Left lung (tissue), 14 donors: ENCODE measurements around the gene ANKMY1. TPM values are rescaled to one million over a fixed set of nuclear protein-coding genes. Genes with fewer than 3 reads are reported as not detected.

Experiments
- ATAC-seq: fragments of 200-7000 bp; cut with Tn5 transposase; one replicate; pipeline ENCODE4 v1.9.1; 2020; ENCODE audit warnings: moderate library complexity
- DNase-seq, 4 donors: peaks; one replicate each; pipeline ENCODE4 v3.0.0-alpha.2; 2013 to 2020
- H3K27ac ChIP-seq, 2 donors: fragments of 200-600 bp; sonication (generic) in 1 of 2; one replicate each; pipeline versions ENCODE4 v1.5.0 to v1.8.0; 2020 to 2021
- H3K27me3 ChIP-seq, 2 donors: fragments of 200-600 bp; sonication (generic) in 1 of 2; one replicate each; pipeline versions ENCODE4 v1.5.0 to v1.8.0; 2020 to 2021
- H3K36me3 ChIP-seq, 2 donors: fragments of 200-600 bp; sonication (generic) in 1 of 2; one replicate each; pipeline versions ENCODE4 v1.5.0 to v1.8.0; 2020 to 2021
- H3K4me1 ChIP-seq, 2 donors: fragments of 200-600 bp; one replicate each; pipeline ENCODE4 v1.8.0; 2021
- H3K4me3 ChIP-seq, 2 donors: fragments of 200-600 bp; sonication (generic) in 1 of 2; one replicate each; pipeline versions ENCODE4 v1.5.0 to v1.8.0; 2020 to 2021; ENCODE audit warnings: mild to moderate bottlenecking in 1 of 2
- H3K9me3 ChIP-seq, 2 donors: fragments of 200-600 bp; sonication (generic) in 1 of 2; one replicate each; pipeline versions ENCODE4 v1.5.0 to v1.8.0; 2020 to 2021
- intact Hi-C, 2 donors: fragments of 100-400 bp; cut with DNase I; formaldehyde crosslinking; loops; one replicate each; pipeline versions ENCODE4 v1.11.2 to v1.14.2; 2022
- long read RNA-seq, 12 donors: library from polyadenylated mRNA in 2 of 12; unstranded in 2 of 12; transcript quantifications; one replicate each; pipeline ENCODE4 v2.0.0 and lab custom pipeline, GENCODE V29; 2019 to 2026
- polyA plus RNA-seq, 6 donors: library from polyadenylated mRNA; unstranded; fragments of 120-200 nt; gene quantifications; one replicate each; pipeline ENCODE4 v1.2.1, GENCODE V29; 2013; ENCODE audit not compliant: insufficient read length in 6 of 6
- total RNA-seq, 2 donors: library from RNA; stranded (reverse); fragmentation: NEBNext Ultra II Directional; extraction: Animal tissue kit (Norgen Biotek cat#: 25700); gene quantifications; one replicate each; pipeline ENCODE4 v1.2.1, GENCODE V29; 2021
- TF ChIP-seq, protein P1 (sequence below), 2 donors: fragments of 200-600 bp; sonication (generic) in 1 of 2; IDR thresholded peaks; one replicate each; pipeline versions ENCODE4 v1.5.0 to v1.8.0; 2021; ENCODE audit warnings: antibody characterized with exemption in 2 of 2
- donor health status: DM: no; HTN: yes; CAD: no.
- donor health status: DM: no; HTN: no; CAD: no.

The ANKMY1 gene
- total RNA-seq, result 10 to 100 TPM; 11.8 to 20.1 TPM
- 10 to 100 TPM; 11.8 to 17.4 (median 15.1) TPM for polyA plus RNA-seq
- long read RNA-seq, donor 1, full-length matches to known transcripts, result 3 of 17 reads
- long read RNA-seq, donor 1, partial matches to known transcripts, result 6 of 17 reads
- long read RNA-seq, donor 1, other reads (novel, unspliced or antisense), result 8 of 17 reads
- long read RNA-seq, donor 2, partial matches to known transcripts, result 13 of 27 reads
- long read RNA-seq, donor 2, other reads (novel, unspliced or antisense), result 13 of 27 reads
- long read RNA-seq, donor 3, partial matches to known transcripts, result 12 of 14 reads
- long read RNA-seq, donor 3, other reads (novel, unspliced or antisense), result 0 of 14 reads
- long read RNA-seq, donor 4, partial matches to known transcripts, result 1 of 2 reads
- long read RNA-seq, donor 4, other reads (novel, unspliced or antisense), result 1 of 2 reads
- long read RNA-seq, donor 5, full-length matches to known transcripts, result 3 of 3 reads
- long read RNA-seq, donor 5, partial matches to known transcripts, result 0 of 3 reads
- long read RNA-seq, donor 5, other reads (novel, unspliced or antisense), result 0 of 3 reads
- long read RNA-seq, donor 6, result 0 reads
- long read RNA-seq, donor 7, full-length matches to known transcripts, result 1 of 1 reads
- long read RNA-seq, donor 7, partial matches to known transcripts, result 0 of 1 reads
- long read RNA-seq, donor 7, other reads (novel, unspliced or antisense), result 0 of 1 reads
- long read RNA-seq, donor 8, full-length matches to known transcripts, result 3 of 86 reads
- long read RNA-seq, donor 8, partial matches to known transcripts, result 77 of 86 reads
- long read RNA-seq, donor 8, other reads (novel, unspliced or antisense), result 6 of 86 reads
- long read RNA-seq, donor 9, result 0 reads
- long read RNA-seq, donor 10, partial matches to known transcripts, result 0 of 4 reads
- long read RNA-seq, donor 10, other reads (novel, unspliced or antisense), result 3 of 4 reads
- long read RNA-seq, donor 11, partial matches to known transcripts, result 0 of 1 reads
- long read RNA-seq, donor 11, other reads (novel, unspliced or antisense), result 0 of 1 reads
- long read RNA-seq, donor 12, full-length matches to known transcripts, result 2 of 2 reads
- long read RNA-seq, donor 12, partial matches to known transcripts, result 0 of 2 reads
- long read RNA-seq, donor 12, other reads (novel, unspliced or antisense), result 0 of 2 reads

DNA sequence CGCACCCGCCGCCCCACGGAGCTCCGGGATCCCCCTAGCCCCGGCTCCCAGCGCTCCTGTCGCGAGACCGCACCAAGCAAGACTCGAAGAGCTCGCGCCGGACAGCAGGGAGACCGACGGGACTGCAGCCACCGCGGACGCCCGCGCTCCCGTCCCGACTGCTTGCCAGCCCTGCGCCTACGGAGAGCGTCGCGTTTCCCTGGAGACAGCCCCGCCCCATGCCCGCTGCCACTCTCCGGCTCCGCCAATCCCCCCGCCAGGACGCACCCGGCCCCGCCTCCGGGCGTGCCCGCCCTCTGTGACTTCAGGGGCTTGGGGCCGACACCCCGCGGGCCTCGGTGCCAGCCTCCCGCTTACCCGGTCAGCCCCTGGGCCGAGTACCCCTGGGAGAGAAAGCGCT lies at the start of gene ANKMY1:
TSS of gene ANKMY1 (minus strand) at position 181 of the 400 bp plus-strand sequence. CDS start 653 bp downstream, outside the sequence.
- peak within 1 kb of the TSS; percentile 36 to 40 for H3K4me3 ChIP-seq
- peaks cover 0 to 6% of the 10 kb centered on the region in 2 donors for H3K27me3 ChIP-seq
- DNase-seq, result peak in 3 of 4 donors; percentile 75 to 92 (median 77)
- TF ChIP-seq, protein P1, sequence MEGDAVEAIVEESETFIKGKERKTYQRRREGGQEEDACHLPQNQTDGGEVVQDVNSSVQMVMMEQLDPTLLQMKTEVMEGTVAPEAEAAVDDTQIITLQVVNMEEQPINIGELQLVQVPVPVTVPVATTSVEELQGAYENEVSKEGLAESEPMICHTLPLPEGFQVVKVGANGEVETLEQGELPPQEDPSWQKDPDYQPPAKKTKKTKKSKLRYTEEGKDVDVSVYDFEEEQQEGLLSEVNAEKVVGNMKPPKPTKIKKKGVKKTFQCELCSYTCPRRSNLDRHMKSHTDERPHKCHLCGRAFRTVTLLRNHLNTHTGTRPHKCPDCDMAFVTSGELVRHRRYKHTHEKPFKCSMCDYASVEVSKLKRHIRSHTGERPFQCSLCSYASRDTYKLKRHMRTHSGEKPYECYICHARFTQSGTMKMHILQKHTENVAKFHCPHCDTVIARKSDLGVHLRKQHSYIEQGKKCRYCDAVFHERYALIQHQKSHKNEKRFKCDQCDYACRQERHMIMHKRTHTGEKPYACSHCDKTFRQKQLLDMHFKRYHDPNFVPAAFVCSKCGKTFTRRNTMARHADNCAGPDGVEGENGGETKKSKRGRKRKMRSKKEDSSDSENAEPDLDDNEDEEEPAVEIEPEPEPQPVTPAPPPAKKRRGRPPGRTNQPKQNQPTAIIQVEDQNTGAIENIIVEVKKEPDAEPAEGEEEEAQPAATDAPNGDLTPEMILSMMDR (IDR thresholded peaks at IDR 0.05), result no peak
- peak; percentile 33 for ATAC-seq
- H3K36me3 ChIP-seq, result peaks cover 0 to 7% of the 10 kb centered on the region in 2 donors
- no peaks in the 10 kb centered on the region for H3K9me3 ChIP-seq
- no peak within 1 kb of the TSS for H3K27ac ChIP-seq
- peaks cover 28 to 54% of the 10 kb centered on the region in 2 donors for H3K4me1 ChIP-seq
- intact Hi-C loops, result no loop called here

DNA sequence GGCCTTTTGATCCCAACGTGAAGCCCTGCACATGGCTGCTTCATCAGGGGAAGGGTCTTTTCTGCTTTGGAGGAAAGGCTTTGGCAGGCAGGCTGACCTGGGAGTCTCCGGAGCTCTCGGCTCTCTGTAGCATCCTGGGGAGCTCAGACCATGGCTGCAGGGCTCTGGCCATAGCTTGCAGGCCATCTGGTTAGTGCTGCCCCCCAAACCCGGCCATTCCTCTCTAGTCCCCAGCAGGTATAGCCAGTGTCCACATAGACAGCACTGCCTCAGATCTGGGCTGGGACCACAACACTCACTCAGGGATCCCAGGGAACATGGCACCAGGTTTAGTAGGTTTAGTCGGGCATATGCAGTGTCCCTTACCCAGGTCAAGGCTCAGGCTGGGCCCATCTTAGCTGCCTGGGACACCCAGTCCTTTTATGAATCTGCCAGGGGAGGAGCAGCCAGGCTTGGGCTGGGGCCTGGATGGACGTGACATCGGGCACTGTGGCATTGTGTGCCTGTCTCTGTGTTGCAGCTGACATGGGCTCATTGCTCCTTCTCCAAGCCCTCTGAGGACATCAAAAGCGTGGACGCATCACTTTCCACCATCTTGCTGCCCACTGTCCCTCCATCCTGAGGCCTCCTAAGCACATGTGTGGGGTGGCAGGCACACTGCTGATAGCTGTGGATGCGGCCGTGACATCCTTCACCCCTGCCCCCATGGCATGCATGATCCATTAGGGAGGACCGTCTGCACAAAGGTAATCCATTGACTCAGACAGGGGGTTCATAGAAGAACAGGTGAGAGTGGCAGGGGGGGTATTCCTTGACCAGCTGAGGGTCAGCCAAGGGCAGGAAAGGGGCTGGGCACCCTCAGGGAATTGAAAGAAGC lies 48.3 kb upstream of the ANKMY1 start:
- TF ChIP-seq, protein P1 (IDR thresholded peaks at IDR 0.05), result no peak
- Histone ChIP-seq H3K27me3 (no peaks in the 10 kb centered on the region), H3K4me3 (no peak overlapping the region), H3K4me1 (peaks cover 7 to 15% of the 10 kb centered on the region in 2 donors), H3K36me3 (peaks cover 0 to 12% of the 10 kb centered on the region in 2 donors), H3K27ac (no peak overlapping the region), H3K9me3 (no peaks in the 10 kb centered on the region)
- DNase-seq (peak in 1 of 4 donors; percentile 19), ATAC-seq (no peak)
- intact Hi-C loops, result no loop called here

GRCh38 chr2:240604939-240605716 lies 47.3 kb upstream of the ANKMY1 start:
- no peaks in the 10 kb centered on the region for H3K27me3 ChIP-seq
- no peak overlapping the region for H3K4me3 ChIP-seq
- DNase-seq, result peak in 1 of 4 donors; percentile 24
- peaks cover 7 to 14% of the 10 kb centered on the region in 2 donors for H3K4me1 ChIP-seq
- peaks cover 0 to 20% of the 10 kb centered on the region in 2 donors for H3K36me3 ChIP-seq
- TF ChIP-seq, protein P1 (IDR thresholded peaks at IDR 0.05), result no peak
- intact Hi-C loops, result no loop called here
- no peaks in the 10 kb centered on the region for H3K9me3 ChIP-seq
- no peak overlapping the region for H3K27ac ChIP-seq
- no peak for ATAC-seq

DNA sequence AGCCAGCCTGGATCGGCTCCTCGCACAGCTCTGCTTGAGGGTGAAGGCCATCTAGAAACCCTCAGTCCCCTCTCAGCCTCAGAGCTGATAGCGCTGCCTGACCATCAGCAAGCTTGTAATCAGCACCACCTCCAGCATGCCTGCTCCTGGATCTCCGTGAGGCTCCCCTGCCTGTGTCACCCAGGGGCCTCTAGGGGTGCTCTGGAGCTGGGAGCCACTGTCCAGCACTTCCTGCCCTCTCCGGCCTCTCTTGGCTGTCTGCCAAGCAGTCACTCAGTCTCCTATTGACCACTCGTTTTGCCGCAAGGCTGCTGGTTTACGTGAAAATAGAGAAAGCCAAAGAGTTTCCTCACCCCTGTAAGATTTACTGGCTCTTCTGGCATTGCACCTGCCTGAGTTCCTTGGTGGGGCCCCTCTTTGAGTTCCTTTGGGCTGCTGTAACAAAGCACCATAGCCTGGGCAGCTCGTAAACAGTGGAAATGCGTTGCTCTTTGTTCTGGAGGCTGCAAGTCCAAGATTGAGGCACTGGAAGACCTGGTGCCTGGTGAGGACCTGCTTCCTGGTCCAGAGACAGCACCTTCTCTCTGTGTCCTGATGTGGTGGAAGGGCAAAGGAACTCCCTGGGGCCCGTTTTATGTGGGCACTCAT lies 46.6 kb upstream of the ANKMY1 start:
- TF ChIP-seq, protein P1 (IDR thresholded peaks at IDR 0.05), result peak; percentile 44 to 82
- H3K4me1 ChIP-seq, result peaks cover 7 to 14% of the 10 kb centered on the region in 2 donors
- no peaks in the 10 kb centered on the region for H3K27me3 ChIP-seq
- H3K4me3 ChIP-seq, result no peak overlapping the region
- peak; percentile 39 to 87 (median 74) for DNase-seq
- ATAC-seq, result peak; percentile 93
- H3K9me3 ChIP-seq, result no peaks in the 10 kb centered on the region
- H3K36me3 ChIP-seq, result peaks cover 0 to 27% of the 10 kb centered on the region in 2 donors
- H3K27ac ChIP-seq, result no peak overlapping the region
- intact Hi-C loops, result no loop called here
